DND-41 (cell line): ENCODE data around the gene SF3A1.

Source experiments
- ATAC-seq: fragments of 200-7000 bp; cut with Tn5 transposase; 3 replicates; pipeline ENCODE4 v1.9.1; 2021; ENCODE audit warnings: low read depth; ENCODE audit not compliant: insufficient read depth
- DNase-seq: peaks from one replicate; pipeline ENCODE4 v3.0.0-alpha.2; 2020
- H2AFZ ChIP-seq: 2 replicates; pipeline ENCODE4 v1.6.0; 2012; ENCODE audit warnings: low read depth, low read length
- H3K27ac ChIP-seq: 2 replicates; pipeline ENCODE4 v1.5.1; 2012; ENCODE audit warnings: low read length, inconsistent platforms
- H3K27me3 ChIP-seq: fragments of 200-600 bp; sonication (generic); 2 replicates; pipeline ENCODE4 v1.6.0; 2012; ENCODE audit warnings: low read length, mild to moderate bottlenecking, inconsistent platforms; ENCODE audit not compliant: insufficient read depth, poor library complexity
- H3K36me3 ChIP-seq: 2 replicates; pipeline ENCODE4 v1.5.1; 2012; ENCODE audit warnings: low read length, inconsistent platforms; ENCODE audit not compliant: insufficient read depth
- H3K4me1 ChIP-seq: 2 replicates; pipeline ENCODE4 v1.5.1; 2012; ENCODE audit warnings: mild to moderate bottlenecking, low read length; ENCODE audit not compliant: insufficient read depth
- H3K4me2 ChIP-seq: 2 replicates; pipeline ENCODE4 v1.6.0; 2012; ENCODE audit warnings: mild to moderate bottlenecking, moderate library complexity, low read length, inconsistent platforms; ENCODE audit not compliant: insufficient read depth
- H3K4me3 ChIP-seq, 2 experiments: fragments of 200-600 bp in 1 of 2; shearing (Covaris generic) in 1 of 2; 2 replicates each; pipeline ENCODE4 v1.5.1; 2012 to 2016; ENCODE audit warnings: inconsistent platforms in 2 of 2, low read length in 2 of 2, mild to moderate bottlenecking in 2 of 2, low read depth in 1 of 2, moderate library complexity in 1 of 2
- H3K79me2 ChIP-seq: 2 replicates; pipeline ENCODE4 v1.6.0; 2012; ENCODE audit warnings: low read length, inconsistent platforms; ENCODE audit not compliant: insufficient read depth
- H3K9ac ChIP-seq: 2 replicates; pipeline ENCODE4 v1.6.0; 2012; ENCODE audit warnings: low read depth, mild to moderate bottlenecking, inconsistent platforms, low read length, moderate library complexity
- H3K9me3 ChIP-seq: 2 replicates; pipeline ENCODE4 v1.5.1; 2012; ENCODE audit warnings: low read length, moderate library complexity, mild to moderate bottlenecking, inconsistent platforms; ENCODE audit not compliant: insufficient read depth, severe bottlenecking
- H4K20me1 ChIP-seq: 2 replicates; pipeline ENCODE4 v1.6.0; 2012; ENCODE audit warnings: low read length; ENCODE audit not compliant: insufficient read depth
- CTCF ChIP-seq: IDR thresholded peaks from 2 replicates; pipeline ENCODE4 v1.5.1; 2012; ENCODE audit warnings: borderline replicate concordance, low read length, moderate library complexity, mild to moderate bottlenecking; ENCODE audit not compliant: poor library complexity, severe bottlenecking; ENCODE audit errors: extremely low read depth
- EZH2 ChIP-seq: IDR thresholded peaks from 3 replicates; pipeline ENCODE4 v1.6.1; 2012; ENCODE audit warnings: borderline replicate concordance, low read depth, mild to moderate bottlenecking, moderate library complexity, low read length, inconsistent platforms; ENCODE audit not compliant: severe bottlenecking

SF3A1 gene

GRCh38 chr22:30383061-30383460 lies 26.4 kb upstream of the SF3A1 start:
- H3K9ac ChIP-seq: peak overlapping the region; percentile 36
- peaks cover 25% of the 10 kb centered on the region for H3K79me2 ChIP-seq
- TF ChIP-seq EZH2 (no peak), CTCF (no peak)
- no peaks in the 10 kb centered on the region for H4K20me1 ChIP-seq
- H3K9me3 ChIP-seq: no peaks in the 10 kb centered on the region
- H3K36me3 ChIP-seq: peaks cover 37% of the 10 kb centered on the region
- H2AFZ ChIP-seq: no peak overlapping the region
- ATAC-seq (no peak), DNase-seq (no peak)
- H3K27ac ChIP-seq: peak overlapping the region; percentile 89
- H3K4me2 ChIP-seq: 0 out of 2 replicates have a peak overlapping the region, but pooled peaks have one; percentile 24
- no peaks in the 10 kb centered on the region for H3K27me3 ChIP-seq
- H3K4me1 ChIP-seq: peaks cover 78% of the 10 kb centered on the region
- H3K4me3 ChIP-seq: 0 out of 4 replicates have a peak overlapping the region, but pooled peaks of 1 of the 2 experiments have one; percentile 18

- Histone ChIP-seq H3K36me3 (peaks cover 44% of the 10 kb centered on the region), H2AFZ (no peak overlapping the region), H3K79me2 (peaks cover 25% of the 10 kb centered on the region), H3K4me3 (no peak overlapping the region), H3K27ac (peak overlapping the region; percentile 89), H3K9ac (peak overlapping the region; percentile 36), H3K4me2 (peak overlapping the region; percentile 19), H3K4me1 (peaks cover 73% of the 10 kb centered on the region), H4K20me1 (no peaks in the 10 kb centered on the region), H3K27me3 (no peaks in the 10 kb centered on the region), H3K9me3 (no peaks in the 10 kb centered on the region)
- ATAC-seq (no peak), DNase-seq (no peak)
- TF ChIP-seq CTCF (no peak), EZH2 (no peak)
Measured at GRCh38 chr22:30382340-30382739, 25.6 kb upstream of the SF3A1 start.

- peak overlapping the region; percentile 89 for H3K27ac ChIP-seq
- TF ChIP-seq EZH2 (no peak), CTCF (peak; percentile 62)
Measured at GRCh38 chr22:30381264-30381663, 24.6 kb upstream of the SF3A1 start.

More at GRCh38 chr22:30381264-30381663, 24.6 kb upstream of the SF3A1 start:
- no peak overlapping the region for H2AFZ ChIP-seq
- peak overlapping the region; percentile 45 for H3K9ac ChIP-seq
- H3K79me2 ChIP-seq: peaks cover 19% of the 10 kb centered on the region
- no peaks in the 10 kb centered on the region for H3K27me3 ChIP-seq
- H3K9me3 ChIP-seq: no peaks in the 10 kb centered on the region
- peak overlapping the region in 1 of 2 experiments; percentile 41; a peak in 1 of 4 replicates for H3K4me3 ChIP-seq
- H3K36me3 ChIP-seq: peaks cover 53% of the 10 kb centered on the region
- H4K20me1 ChIP-seq: no peaks in the 10 kb centered on the region
- H3K4me2 ChIP-seq: peak overlapping the region; percentile 59
- H3K4me1 ChIP-seq: peaks cover 67% of the 10 kb centered on the region
- ATAC-seq: peak; percentile 88
- DNase-seq: peak; percentile 96
